ENCODE measurements around the gene TRAF3.
"Not testable (repeated sequence)": the region's sequence is repeated elsewhere in the genome, so short reads cannot be mapped to it uniquely, and the experiment has no call there.

Gene TRAF3

GRCh38 chr14:102829016-102829548 lies 51.8 kb downstream of the TRAF3 start:
- no peak for DNase-seq (ENCODE audit: low read depth)

GRCh38 chr14:102830474-102831045 lies 53.3 kb downstream of the TRAF3 start:
- no peak for DNase-seq (ENCODE audit: low read depth)

- DNase-seq (ENCODE audit: low read depth), result no peak
Observed at GRCh38 chr14:102831163-102831804, 54.0 kb downstream of the TRAF3 start.

- DNase-seq (ENCODE audit: low read depth), result no peak
Observed at GRCh38 chr14:102833341-102833740, 56.1 kb downstream of the TRAF3 start.

GRCh38 chr14:102833991-102834390 lies 56.7 kb downstream of the TRAF3 start:
- DNase-seq (ENCODE audit: low read depth), result no peak

GRCh38 chr14:102835959-102836358 lies 58.7 kb downstream of the TRAF3 start:
- no peak for DNase-seq (ENCODE audit: low read depth)

GRCh38 chr14:102837120-102837519 lies 59.9 kb downstream of the TRAF3 start:
- DNase-seq (ENCODE audit: low read depth), result not testable (repeated sequence)

- no peak for DNase-seq (ENCODE audit: low read depth)
Observed at GRCh38 chr14:102838501-102838900, 61.3 kb downstream of the TRAF3 start.

GRCh38 chr14:102840115-102840514 lies 62.9 kb downstream of the TRAF3 start:
- no peak for DNase-seq (ENCODE audit: low read depth)

- no peak for DNase-seq (ENCODE audit: low read depth)
Observed at GRCh38 chr14:102840771-102841528, 63.7 kb downstream of the TRAF3 start.

- DNase-seq (ENCODE audit: low read depth), result no peak
Observed at GRCh38 chr14:102848830-102849525, 71.7 kb downstream of the TRAF3 start.

- DNase-seq (ENCODE audit: low read depth), result no peak
Observed at GRCh38 chr14:102849526-102850379, 72.5 kb downstream of the TRAF3 start.

- DNase-seq (ENCODE audit: low read depth), result no peak
Observed at GRCh38 chr14:102853648-102854047, 76.4 kb downstream of the TRAF3 start.

- DNase-seq (ENCODE audit: low read depth), result no peak
Observed at GRCh38 chr14:102854091-102854703, 76.9 kb downstream of the TRAF3 start.

GRCh38 chr14:102856179-102856578 lies 78.9 kb downstream of the TRAF3 start:
- DNase-seq (ENCODE audit: low read depth), result no peak

- no peak for DNase-seq (ENCODE audit: low read depth)
Observed at GRCh38 chr14:102857444-102857843, 80.2 kb downstream of the TRAF3 start.

- DNase-seq (ENCODE audit: low read depth), result no peak
Observed at GRCh38 chr14:102859911-102860310, 82.7 kb downstream of the TRAF3 start.

GRCh38 chr14:102862154-102862773 lies 85.0 kb downstream of the TRAF3 start:
- no peak for DNase-seq (ENCODE audit: low read depth)

GRCh38 chr14:102863381-102863780 lies 86.1 kb downstream of the TRAF3 start:
- no peak for DNase-seq (ENCODE audit: low read depth)

GRCh38 chr14:102865916-102866315 lies 88.7 kb downstream of the TRAF3 start:
- DNase-seq (ENCODE audit: low read depth), result not testable (repeated sequence)

Data from T-helper 22 cell (primary cell).